GM12864 (cell line): ENCODE results near the gene HPN.

ENCODE experiments used
- DNase-seq: peaks from one replicate; pipeline ENCODE4 v3.0.0-alpha.2; 2011; ENCODE audit warnings: low read depth
- H3K4me3 ChIP-seq: 2 replicates; pipeline ENCODE4 v1.5.1; 2011; ENCODE audit warnings: mild to moderate bottlenecking, low read depth, low read length, control low read depth
- CTCF ChIP-seq: IDR thresholded peaks from 2 replicates; pipeline ENCODE4 v1.5.1; 2011; ENCODE audit warnings: low read depth, mild to moderate bottlenecking, moderate library complexity, low read length, control low read depth, inconsistent platforms; ENCODE audit errors: missing control alignments

HPN gene

DNA sequence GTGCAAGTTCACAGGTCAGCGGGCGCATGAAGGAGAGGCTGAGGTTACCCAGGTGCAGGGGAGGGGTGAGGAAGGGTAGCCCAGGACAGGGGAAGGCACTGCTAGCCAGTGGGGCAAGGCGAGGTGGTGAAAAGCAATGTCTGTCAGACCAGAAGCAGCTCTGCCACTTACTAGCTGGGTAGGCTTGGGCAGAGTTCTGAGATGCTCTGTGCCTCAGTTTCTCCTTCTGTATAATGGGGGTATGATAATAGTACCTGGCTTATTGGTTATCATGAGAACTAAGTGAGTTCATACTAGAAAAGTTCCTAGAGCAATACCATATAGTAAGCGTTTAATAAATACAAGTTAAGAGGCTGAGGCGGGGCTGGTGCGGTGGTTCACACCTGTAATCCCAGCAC, 25.6 kb upstream of the HPN start:
- no peak for DNase-seq
- TF ChIP-seq CTCF, result no peak
- no peak overlapping the region for H3K4me3 ChIP-seq

DNA sequence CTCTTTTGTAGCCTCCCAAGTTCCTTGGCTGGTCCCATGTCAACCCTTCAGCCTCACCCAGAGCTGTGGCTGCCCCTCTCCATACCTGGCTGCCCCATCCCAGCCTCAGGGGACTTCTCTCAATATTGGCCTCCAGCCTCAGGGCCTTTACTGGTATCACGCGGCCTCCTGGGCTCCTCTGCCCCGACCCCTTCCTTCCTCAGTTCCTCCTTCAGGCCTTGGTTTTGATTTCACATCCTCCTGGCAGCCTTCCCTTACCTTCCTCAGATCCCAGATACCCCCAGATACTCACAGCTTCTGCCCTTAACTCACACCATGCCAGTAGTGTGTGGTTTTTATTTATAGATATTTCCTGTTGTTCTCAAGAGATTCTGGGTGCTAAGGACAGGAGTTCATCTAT, 24.0 kb upstream of the HPN start:
- DNase-seq, result no peak
- H3K4me3 ChIP-seq, result no peak overlapping the region
- TF ChIP-seq CTCF, result no peak

- no peak for DNase-seq
- TF ChIP-seq CTCF, result no peak
These were observed 23.1 kb upstream of the HPN start for GRCh38 chr19:35018379-35018778.

GRCh38 chr19:35019144-35019543, 22.4 kb upstream of the HPN start:
- TF ChIP-seq CTCF, result no peak
- no peak for DNase-seq

More at GRCh38 chr19:35018379-35018778, 23.1 kb upstream of the HPN start:
- H3K4me3 ChIP-seq, result no peak overlapping the region

DNA sequence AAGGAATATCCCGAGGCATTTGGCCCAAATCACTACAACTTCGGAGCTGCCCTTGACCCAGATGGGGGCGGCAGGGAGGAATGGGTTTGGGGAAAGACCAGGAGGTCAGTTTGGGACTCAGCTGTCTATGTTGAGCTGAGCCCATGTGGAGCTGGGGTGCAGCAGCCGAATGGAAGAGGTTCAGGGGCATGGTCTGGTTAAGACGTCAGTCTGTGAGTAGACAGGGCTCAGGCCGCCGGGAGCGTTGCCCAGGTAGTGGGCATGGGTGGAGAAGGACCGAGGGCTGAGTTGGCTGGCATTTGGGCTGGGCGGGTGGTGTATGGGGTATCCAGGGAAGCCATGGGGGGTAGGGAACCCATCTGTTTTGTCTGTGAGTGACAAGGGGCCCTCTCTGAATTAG, 20.5 kb upstream of the HPN start:
- H3K4me3 ChIP-seq, result no peak overlapping the region

More at GRCh38 chr19:35019144-35019543, 22.4 kb upstream of the HPN start:
- no peak overlapping the region for H3K4me3 ChIP-seq

GRCh38 chr19:35021596-35021995, 19.9 kb upstream of the HPN start:
- no peak for TF ChIP-seq CTCF
- no peak for DNase-seq
- H3K4me3 ChIP-seq, result no peak overlapping the region

More for the DNA sequence above, 20.5 kb upstream of the HPN start:
- no peak for DNase-seq
- TF ChIP-seq CTCF, result no peak

DNA sequence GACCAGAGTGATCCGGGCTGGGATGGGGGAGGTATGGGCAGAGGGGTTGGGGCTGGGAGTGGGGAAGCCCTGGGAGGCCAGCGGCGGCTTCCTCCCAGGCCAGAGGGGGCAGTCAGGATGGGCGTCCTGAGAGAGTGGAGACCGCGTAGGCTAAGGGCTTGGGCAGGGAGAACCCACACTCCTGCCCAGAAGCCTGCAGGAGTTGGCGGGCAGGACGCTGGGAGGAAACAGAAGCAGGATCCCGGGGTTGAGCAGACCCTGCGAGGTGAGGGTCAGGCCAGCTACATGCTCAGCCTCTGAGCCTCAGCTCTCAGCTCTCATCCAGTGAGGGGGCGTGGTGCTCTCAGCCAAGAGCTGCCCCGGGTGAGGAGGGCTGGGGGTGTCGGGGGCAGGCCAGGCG, 19.1 kb upstream of the HPN start:
- H3K4me3 ChIP-seq, result no peak overlapping the region
- DNase-seq, result no peak
- TF ChIP-seq CTCF, result no peak
